ENCODE data around the gene RALB. TPM values are rescaled to one million over a fixed set of nuclear protein-coding genes. Genes with fewer than 3 reads are reported as not detected.

The RALB gene
- 45.6 TPM for polyA plus RNA-seq (2012; ENCODE audit: insufficient read depth, insufficient read length, low read depth)

GRCh38 chr2:120252225-120253020 lies at the start of gene RALB:
Gene RALB (plus strand): TSS chr2:120252852. CDS start chr2:120278665, 25,813 bp downstream.
- TF ChIP-seq CTCF (IDR thresholded peaks at IDR 0.05; ENCODE audit: low read depth, low read length), result no peak
- Histone ChIP-seq H3K27me3 (no peaks in the 10 kb centered on the region), H3K4me1 (peaks cover 2% of the 10 kb centered on the region; the same call in 1 of the 2 replicates), H3K9me3 (no peaks in the 10 kb centered on the region), H3K36me3 (no peaks in the 10 kb centered on the region), H3K4me3 (ENCODE audit: low read depth, low read length) (peak within 1 kb of the TSS; percentile 75)
- peak; percentile 97 for DNase-seq

GRCh38 chr2:120203251-120204021 lies 49.2 kb upstream of the RALB start:
- TF ChIP-seq CTCF (IDR thresholded peaks at IDR 0.05; ENCODE audit: low read depth, low read length), result no peak
- H3K27me3 ChIP-seq, result no peaks in the 10 kb centered on the region
- H3K36me3 ChIP-seq, result no peaks in the 10 kb centered on the region
- H3K4me1 ChIP-seq, result no peaks in the 10 kb centered on the region
- DNase-seq, result no peak
- no peaks in the 10 kb centered on the region for H3K9me3 ChIP-seq
- H3K4me3 ChIP-seq (ENCODE audit: low read depth, low read length), result no peak overlapping the region

- TF ChIP-seq CTCF (IDR thresholded peaks at IDR 0.05; ENCODE audit: low read depth, low read length), result no peak
- no peak overlapping the region for H3K4me3 ChIP-seq (ENCODE audit: low read depth, low read length)
- no peaks in the 10 kb centered on the region for H3K4me1 ChIP-seq
- DNase-seq, result no peak
- no peaks in the 10 kb centered on the region for H3K36me3 ChIP-seq
- H3K27me3 ChIP-seq, result no peaks in the 10 kb centered on the region
- H3K9me3 ChIP-seq, result no peaks in the 10 kb centered on the region
Measured at GRCh38 chr2:120204022-120204405, 48.6 kb upstream of the RALB start.

GRCh38 chr2:120204417-120204816 lies 48.2 kb upstream of the RALB start:
- Histone ChIP-seq H3K36me3 (no peaks in the 10 kb centered on the region), H3K9me3 (no peaks in the 10 kb centered on the region), H3K27me3 (no peaks in the 10 kb centered on the region), H3K4me3 (ENCODE audit: low read depth, low read length) (no peak overlapping the region), H3K4me1 (no peaks in the 10 kb centered on the region)
- TF ChIP-seq CTCF (IDR thresholded peaks at IDR 0.05; ENCODE audit: low read depth, low read length), result no peak
- DNase-seq, result no peak

GRCh38 chr2:120204945-120205670 lies 47.5 kb upstream of the RALB start:
- TF ChIP-seq CTCF (IDR thresholded peaks at IDR 0.05; ENCODE audit: low read depth, low read length), result no peak

More at GRCh38 chr2:120204945-120205670, 47.5 kb upstream of the RALB start:
- Histone ChIP-seq H3K27me3 (no peaks in the 10 kb centered on the region), H3K36me3 (no peaks in the 10 kb centered on the region), H3K4me3 (ENCODE audit: low read depth, low read length) (no peak overlapping the region), H3K9me3 (no peaks in the 10 kb centered on the region), H3K4me1 (no peaks in the 10 kb centered on the region)
- no peak for DNase-seq

All from BE2C (cell line).